Measurements from ENCODE around the gene USP49. TPM values are rescaled to one million over a fixed set of nuclear protein-coding genes. Genes with fewer than 3 reads are reported as not detected.

USP49 gene
- polyA plus RNA-seq, 1 of the 3 experiments (the other 2 are of a cell fraction): 2.4 TPM

GRCh38 chr6:41894366-41895299 lies 542 bp downstream of the USP49 start (continued):
- TF ChIP-seq GATA2 (CRISPR knock-in tag; IDR thresholded peaks at IDR 0.05): no peak

DNA sequence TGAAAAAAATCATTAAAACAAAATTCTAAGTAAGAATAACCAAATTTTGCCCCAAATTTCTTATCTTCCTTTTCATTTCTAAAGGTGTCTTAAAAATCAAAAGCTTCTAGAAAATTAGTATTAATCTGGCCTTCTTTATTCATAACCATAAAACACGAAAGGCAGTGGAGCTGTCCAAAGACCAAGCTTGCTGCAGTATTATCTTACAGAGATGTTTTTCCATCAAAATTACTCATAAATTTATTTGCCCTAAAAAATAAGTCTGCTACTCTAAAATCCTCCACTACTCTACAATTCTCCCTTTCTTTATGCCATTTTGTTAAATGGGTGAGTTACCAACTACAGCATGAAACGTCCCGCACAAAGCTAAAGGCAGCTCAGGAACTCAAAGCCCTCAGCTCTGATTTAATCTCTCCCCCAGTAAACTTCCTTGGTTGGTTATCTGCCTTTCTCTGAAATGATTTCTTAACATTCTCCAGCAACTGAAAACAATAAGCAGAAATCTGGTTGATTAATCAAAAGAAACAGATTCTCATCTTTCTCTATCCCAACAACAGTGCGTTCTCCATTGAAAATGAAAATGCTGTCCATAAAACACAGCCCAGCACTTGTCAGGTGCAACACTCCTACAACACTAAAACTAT lies 2.1 kb downstream of the USP49 start:
- no peak for DNase-seq

DNA sequence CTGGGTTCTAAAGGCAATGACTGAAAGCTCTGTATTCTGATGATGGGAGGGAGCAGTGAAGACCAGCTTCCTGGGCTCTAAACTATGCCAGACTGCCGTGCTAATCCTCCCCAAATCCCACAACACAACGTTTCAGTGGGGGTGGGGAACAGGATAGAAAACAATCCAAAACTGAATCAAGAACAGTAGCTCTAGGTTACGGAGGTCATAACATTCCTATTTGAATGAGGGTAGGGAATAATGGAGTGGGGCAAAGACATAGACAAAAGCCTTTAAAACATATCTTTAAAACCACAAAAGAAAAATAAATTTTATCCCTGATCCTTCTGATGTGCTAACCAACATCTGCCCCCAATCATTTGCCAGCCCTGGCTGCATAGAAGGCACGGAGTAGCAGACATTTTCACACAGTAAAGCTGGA lies 7.8 kb downstream of the USP49 start:
- POLR2A ChIA-PET: no interaction called here
- CTCF ChIA-PET: interaction anchor here (0.6 to 1.6 kb wide), 5 partner anchors 16 to 100 kb away, joined by 3 to 5 read pairs (median 3); partner anchors contain the start of gene TOMM6
- TF ChIP-seq NRF1 (IDR thresholded peaks at IDR 0.05; ENCODE audit: low read depth, low read length) (no peak), ELF1 (IDR thresholded peaks at IDR 0.05) (no peak), RXRA (IDR thresholded peaks at IDR 0.05; ENCODE audit: borderline replicate concordance, low read depth) (no peak), MAX (IDR thresholded peaks at IDR 0.05; ENCODE audit: low read depth) (no peak), JUND (IDR thresholded peaks at IDR 0.05) (no peak), MXI1 (IDR thresholded peaks at IDR 0.05; ENCODE audit: low read depth, low read length) (no peak), TEAD4 (IDR thresholded peaks at IDR 0.05; ENCODE audit: borderline replicate concordance, insufficient read depth) (no peak), MEF2A (IDR thresholded peaks at IDR 0.05; ENCODE audit: borderline replicate concordance, low read depth) (no peak), GATA2 (CRISPR knock-in tag; IDR thresholded peaks at IDR 0.05) (no peak), FOXJ3 (CRISPR knock-in tag; IDR thresholded peaks at IDR 0.05) (no peak), GABPA (IDR thresholded peaks at IDR 0.05; ENCODE audit: low read depth) (no peak), NFIC (IDR thresholded peaks at IDR 0.05; ENCODE audit: borderline replicate concordance) (no peak)
- TF ChIP-seq, protein P1, sequence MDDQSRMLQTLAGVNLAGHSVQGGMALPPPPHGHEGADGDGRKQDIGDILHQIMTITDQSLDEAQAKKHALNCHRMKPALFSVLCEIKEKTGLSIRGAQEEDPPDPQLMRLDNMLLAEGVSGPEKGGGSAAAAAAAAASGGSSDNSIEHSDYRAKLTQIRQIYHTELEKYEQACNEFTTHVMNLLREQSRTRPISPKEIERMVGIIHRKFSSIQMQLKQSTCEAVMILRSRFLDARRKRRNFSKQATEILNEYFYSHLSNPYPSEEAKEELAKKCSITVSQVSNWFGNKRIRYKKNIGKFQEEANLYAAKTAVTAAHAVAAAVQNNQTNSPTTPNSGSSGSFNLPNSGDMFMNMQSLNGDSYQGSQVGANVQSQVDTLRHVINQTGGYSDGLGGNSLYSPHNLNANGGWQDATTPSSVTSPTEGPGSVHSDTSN (IDR thresholded peaks at IDR 0.05): no peak

More for the DNA sequence above, 2.1 kb downstream of the USP49 start:
- Histone ChIP-seq H3K9me2 (no peaks in the 10 kb centered on the region), H3F3A (replicated peaks; ENCODE audit: insufficient read depth) (peaks cover 8% of the 10 kb centered on the region), H3K79me2 (ENCODE audit: insufficient read depth) (0 out of 2 replicates have a peak, but pooled peaks cover 3% of the 10 kb centered on the region), H3K9me3 (no peaks in the 10 kb centered on the region), H3K27me3 (ENCODE audit: insufficient read depth) (no peaks in the 10 kb centered on the region), H3K27ac (ENCODE audit: low read depth in 2 of 2, low read length in 1 of 2) (no peak overlapping the region), H4K20me1 (ENCODE audit: insufficient read depth) (no peaks in the 10 kb centered on the region), H3K4me3 (ENCODE audit: low read depth in 2 of 2, low read length in 1 of 2) (no peak overlapping the region), H3K36me3 (replicated peaks in 1 of 2; ENCODE audit: control insufficient read depth in 1 of 2, insufficient read depth in 2 of 2, low read length in 1 of 2) (peaks cover 0 to 2% of the 10 kb centered on the region in 2 experiments), H3K4me2 (no peak overlapping the region), H2AFZ (ENCODE audit: low read depth) (no peak overlapping the region), H3K4me1 (ENCODE audit: control insufficient read depth in 1 of 2, insufficient read depth in 2 of 2, low read depth in 1 of 2, low read length in 1 of 2) (peaks cover 5 to 12% of the 10 kb centered on the region in 2 experiments; a peak in 2 of 4 replicates), H3K9ac (no peak overlapping the region)
- no peak for TF ChIP-seq TAF1 (IDR thresholded peaks at IDR 0.05; ENCODE audit: borderline replicate concordance, low read depth, low read length)
- TF ChIP-seq EP300 (IDR thresholded peaks at IDR 0.05; ENCODE audit: borderline replicate concordance in 1 of 2, low read depth in 1 of 2, low read length in 1 of 2): no peak
- no peak for TF ChIP-seq CTCF (IDR thresholded peaks at IDR 0.05)
- no peak for TF ChIP-seq NFIC (IDR thresholded peaks at IDR 0.05; ENCODE audit: borderline replicate concordance)
- WGBS (ENCODE audit: low lambda C conversion rate): 89% methylated on average over 4 of the region's 4 CpGs
- ChIA-PET CTCF (interaction anchor here (1.4 to 2.3 kb wide), 2 partner anchors 15 to 28 kb away, joined by 4 to 6 read pairs; partner anchors contain the start of genes BYSL and MED20), POLR2A (no interaction called here)

More for the DNA sequence above, 7.8 kb downstream of the USP49 start:
- H3K27ac ChIP-seq (ENCODE audit: low read depth in 2 of 2, low read length in 1 of 2): no peak overlapping the region
- H3K4me3 ChIP-seq (ENCODE audit: low read depth in 2 of 2, low read length in 1 of 2): no peak overlapping the region
- no peaks in the 10 kb centered on the region for H3K79me2 ChIP-seq (ENCODE audit: insufficient read depth)
- no peaks in the 10 kb centered on the region for H3K9me2 ChIP-seq
- H4K20me1 ChIP-seq (ENCODE audit: insufficient read depth): no peaks in the 10 kb centered on the region
- H3K36me3 ChIP-seq (replicated peaks in 1 of 2; ENCODE audit: control insufficient read depth in 1 of 2, insufficient read depth in 2 of 2, low read length in 1 of 2): peaks cover 0 to 2% of the 10 kb centered on the region in 2 experiments
- no peaks in the 10 kb centered on the region for H3K9me3 ChIP-seq
- no peaks in the 10 kb centered on the region for H3F3A ChIP-seq (replicated peaks; ENCODE audit: insufficient read depth)
- no peak overlapping the region for H3K9ac ChIP-seq
- WGBS (ENCODE audit: low lambda C conversion rate): 70% methylated on average over 4 of the region's 4 CpGs
- no peak overlapping the region for H2AFZ ChIP-seq (ENCODE audit: low read depth)
- DNase-seq: no peak
- H3K27me3 ChIP-seq (ENCODE audit: insufficient read depth): no peaks in the 10 kb centered on the region
- H3K4me1 ChIP-seq (ENCODE audit: control insufficient read depth in 1 of 2, insufficient read depth in 2 of 2, low read depth in 1 of 2, low read length in 1 of 2): peaks cover 0 to 4% of the 10 kb centered on the region in 2 experiments; a peak in 2 of 4 replicates
- H3K4me2 ChIP-seq: no peak overlapping the region
